GM12873 (cell line): Measurements from ENCODE around the gene ARHGEF17.

Source experiments
- CTCF ChIP-seq: IDR thresholded peaks from 2 replicates; pipeline ENCODE4 v1.5.1; 2012; ENCODE audit warnings: low read depth, mild to moderate bottlenecking, moderate library complexity, low read length, control low read depth; ENCODE audit not compliant: insufficient read depth; ENCODE audit errors: missing control alignments

ARHGEF17 gene

DNA sequence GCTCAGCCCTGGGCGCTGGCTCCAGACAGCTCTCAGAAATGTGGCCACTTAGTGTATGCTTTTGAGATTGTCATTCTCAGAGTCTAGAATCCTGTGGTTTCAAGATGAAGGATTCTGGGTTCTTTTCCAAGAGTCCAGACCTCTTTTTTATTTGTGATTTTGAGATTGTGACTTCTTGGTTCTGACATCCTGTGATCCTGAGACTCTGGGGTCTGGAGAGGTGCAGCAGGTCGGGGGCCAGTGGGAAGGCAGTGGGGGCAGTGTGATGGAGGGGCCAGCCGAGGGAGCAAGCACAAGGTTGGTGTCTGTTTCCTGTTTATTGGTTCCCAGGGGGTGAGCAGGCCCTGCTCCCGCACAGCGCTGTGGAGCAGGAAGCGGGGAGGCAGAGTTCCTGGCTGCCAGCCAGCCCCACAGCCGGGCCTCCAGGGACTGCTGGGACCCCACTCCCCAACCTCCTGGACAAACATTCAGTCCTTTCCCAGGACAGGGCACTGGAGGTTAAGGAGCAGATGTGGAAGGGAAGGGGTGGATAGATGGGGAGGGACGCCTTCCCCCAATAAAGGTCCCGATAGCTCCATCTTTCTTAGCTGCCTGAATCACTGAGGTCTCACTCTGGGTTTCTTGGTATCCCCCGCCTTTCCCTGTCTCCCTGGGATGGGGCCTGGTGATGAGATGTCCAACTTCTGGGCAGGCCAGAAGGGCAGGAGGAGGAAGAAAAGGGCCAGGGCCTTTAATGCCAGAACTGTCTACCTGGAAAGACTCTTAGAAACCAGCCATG lies 13.7 kb downstream of the ARHGEF17 start:
- no peak for TF ChIP-seq CTCF

GRCh38 chr11:73322382-73323306 lies 14.6 kb downstream of the ARHGEF17 start:
- TF ChIP-seq CTCF = no peak

DNA sequence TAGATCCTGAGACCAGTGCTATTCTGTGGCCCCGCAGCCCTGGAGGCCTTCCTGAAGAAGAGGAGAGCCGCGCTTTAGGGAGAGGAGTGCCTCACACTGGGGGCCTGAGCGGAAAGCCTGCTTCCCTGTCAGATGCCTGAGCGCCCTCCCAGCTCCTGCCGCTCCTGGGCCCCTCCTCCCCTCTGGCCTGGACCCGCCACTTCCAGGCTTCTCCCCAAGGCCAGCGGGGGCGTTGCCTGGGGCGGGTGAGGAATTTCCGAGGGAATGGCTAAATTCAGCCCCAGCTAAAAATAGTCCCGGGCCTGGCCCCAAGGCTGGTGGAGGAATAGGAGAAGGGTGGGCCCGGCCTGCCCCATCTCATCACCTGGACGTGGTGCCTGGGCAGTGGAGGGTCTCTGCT lies 15.4 kb downstream of the ARHGEF17 start:
- TF ChIP-seq CTCF = no peak

DNA sequence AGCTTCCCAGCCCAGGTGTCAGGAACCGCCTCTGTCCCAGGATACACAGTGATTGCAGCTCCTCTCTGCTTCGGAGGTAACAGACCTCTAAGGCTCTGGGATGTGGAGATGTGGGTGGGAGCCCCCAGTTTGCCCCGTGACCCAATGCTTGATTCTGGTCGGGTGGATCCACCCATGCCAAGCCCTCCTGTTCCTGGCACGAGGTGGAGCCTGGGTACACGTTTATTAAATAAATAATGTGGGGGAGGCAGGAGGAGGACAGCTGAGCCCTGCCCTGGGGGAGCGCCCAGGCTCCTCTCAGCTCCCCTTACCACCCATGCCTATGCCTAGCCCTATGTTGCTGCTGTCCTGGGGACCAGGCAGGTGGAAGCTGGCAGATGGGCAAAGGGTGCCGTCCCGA lies 16.0 kb downstream of the ARHGEF17 start:
- TF ChIP-seq CTCF = no peak

DNA sequence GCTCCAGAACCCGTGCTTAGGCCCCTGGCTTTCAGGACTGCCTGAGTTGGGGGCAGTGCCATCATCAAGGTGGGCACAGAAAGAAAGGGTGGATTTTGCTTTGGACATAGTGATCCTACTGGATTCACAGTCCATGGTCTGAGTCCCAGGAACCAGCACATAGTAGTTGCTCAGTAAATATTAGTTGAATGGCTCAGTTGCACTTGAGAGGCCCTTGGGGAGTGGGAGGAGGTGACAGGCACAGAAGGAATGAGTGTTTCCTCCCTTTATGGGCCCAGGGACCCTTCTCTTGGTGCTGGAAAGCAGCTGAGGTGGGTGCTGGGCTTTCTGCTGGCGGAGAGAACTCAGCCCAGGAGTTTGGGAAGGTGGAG lies 16.6 kb downstream of the ARHGEF17 start:
- TF ChIP-seq CTCF = no peak

- no peak for TF ChIP-seq CTCF
Observed at GRCh38 chr11:73325036-73325981, 17.2 kb downstream of the ARHGEF17 start.
